WTC11 (cell line): ENCODE measurements around the gene NDRG2. TPM values are rescaled to one million over a fixed set of nuclear protein-coding genes. Genes with fewer than 3 reads are reported as not detected.

Source experiments
- ATAC-seq: fragments of 200-7000 bp; cut with Tn5 transposase; 2 replicates; pipeline ENCODE4 v1.10.0; 2021; ENCODE audit warnings: mild to moderate bottlenecking, moderate library complexity
- CTCF ChIA-PET: fragments of 300-600 bp; sonication (Branson Sonifier 250); formaldehyde crosslinking; loops from one replicate; lab custom pipeline; 2021; ENCODE audit warnings: antibody characterized with exemption; lab: Charles Lee
- POLR2A ChIA-PET: fragments of 350-600 bp; sonication (Branson Sonifier 250); formaldehyde crosslinking; loops from one replicate; lab custom pipeline; 2021; ENCODE audit warnings: antibody characterized with exemption; lab: Charles Lee
- DNase-seq: peaks from one replicate; pipeline ENCODE4 v3.0.0; 2021; ENCODE audit warnings: low spot score
- H3K27ac Mint-ChIP-seq: 2 replicates; pipeline ENCODE4 v1.8.0; 2021; ENCODE audit warnings: mixed read lengths
- H3K27me3 Mint-ChIP-seq: 2 replicates; pipeline ENCODE4 v1.8.0; 2021; ENCODE audit warnings: low read depth, mild to moderate bottlenecking, moderate library complexity, mixed read lengths
- H3K36me3 Mint-ChIP-seq: 2 replicates; pipeline ENCODE4 v1.8.0; 2021; ENCODE audit warnings: mixed read lengths
- H3K4me1 Mint-ChIP-seq: 2 replicates; pipeline ENCODE4 v1.8.0; 2022; ENCODE audit warnings: mixed read lengths
- H3K4me3 Mint-ChIP-seq: 2 replicates; pipeline ENCODE4 v1.8.0; 2021; ENCODE audit warnings: mild to moderate bottlenecking, moderate library complexity, mixed read lengths
- H3K9me3 Mint-ChIP-seq: 2 replicates; pipeline ENCODE4 v1.8.0; 2021; ENCODE audit warnings: mixed read lengths
- AFF4 ChIP-seq: sonication (generic); formaldehyde crosslinking; IDR thresholded peaks from 2 replicates; pipeline ENCODE4 v1.8.1; 2023; ENCODE audit warnings: mild to moderate bottlenecking, missing genetic modification reagents, borderline replicate concordance
- CBFB ChIP-seq: sonication (generic); formaldehyde crosslinking; IDR thresholded peaks from 2 replicates; pipeline ENCODE4 v1.8.1; 2022; ENCODE audit warnings: mild to moderate bottlenecking, low read depth, missing genetic modification reagents
- ERG ChIP-seq: fragments of 250-450 bp; sonication (Bioruptor Pico); IDR thresholded peaks from 2 replicates; pipeline ENCODE4 v1.8.0; 2021; ENCODE audit warnings: mild to moderate bottlenecking
- FOXJ3 ChIP-seq: sonication (generic); formaldehyde crosslinking; IDR thresholded peaks from 2 replicates; pipeline ENCODE4 v1.9.0; 2021; ENCODE audit warnings: missing genetic modification reagents, mild to moderate bottlenecking, borderline replicate concordance
- FOXP1 ChIP-seq: sonication (generic); formaldehyde crosslinking; IDR thresholded peaks from 2 replicates; pipeline ENCODE4 v1.8.0; 2022; ENCODE audit warnings: missing genetic modification reagents, mild to moderate bottlenecking, moderate library complexity, borderline replicate concordance
- HMGA2 ChIP-seq: fragments of 250-450 bp; sonication (Bioruptor Pico); IDR thresholded peaks from 2 replicates; pipeline ENCODE4 v1.4.0; 2021; ENCODE audit warnings: mild to moderate bottlenecking, moderate library complexity
- MAX ChIP-seq: sonication (generic); formaldehyde crosslinking; IDR thresholded peaks from 2 replicates; pipeline ENCODE4 v1.8.0; 2022; ENCODE audit warnings: mild to moderate bottlenecking, missing genetic modification reagents
- SMAD3 ChIP-seq: sonication (generic); formaldehyde crosslinking; IDR thresholded peaks from 2 replicates; pipeline ENCODE4 v1.8.0; 2022; ENCODE audit warnings: missing genetic modification reagents, mild to moderate bottlenecking, borderline replicate concordance
- SP1 ChIP-seq: sonication (generic); formaldehyde crosslinking; conservative IDR thresholded peaks from 2 replicates; pipeline ENCODE4 v1.8.1; 2022; ENCODE audit warnings: missing genetic modification reagents
- ZNF396 ChIP-seq: fragments of 250-450 bp; sonication (Bioruptor Pico); IDR thresholded peaks from 2 replicates; pipeline ENCODE4 v1.8.0; 2021; ENCODE audit warnings: mild to moderate bottlenecking, moderate library complexity, borderline replicate concordance
- ZNF416 ChIP-seq: fragments of 250-450 bp; sonication (Bioruptor Pico); IDR thresholded peaks from 2 replicates; pipeline ENCODE4 v1.9.0; 2021; ENCODE audit warnings: mild to moderate bottlenecking, inconsistent platforms
- ZNF512 ChIP-seq: sonication (generic); formaldehyde crosslinking; IDR thresholded peaks from 2 replicates; pipeline ENCODE4 v1.8.1; 2022; ENCODE audit warnings: missing genetic modification reagents, borderline replicate concordance
- ZNF532 ChIP-seq: fragments of 250-450 bp; sonication (Bioruptor Pico); IDR thresholded peaks from 2 replicates; pipeline ENCODE4 v1.9.0; 2021; ENCODE audit warnings: mild to moderate bottlenecking, borderline replicate concordance
- total RNA-seq: library from RNA; stranded (reverse); gene quantifications from 3 replicates; pipeline ENCODE4 v1.2.3, GENCODE V29; 2021
- TF ChIP-seq, protein P1 (sequence below): sonication (generic); formaldehyde crosslinking; IDR thresholded peaks from 2 replicates; pipeline ENCODE4 v1.8.1; 2022; ENCODE audit warnings: low read depth, missing genetic modification reagents, borderline replicate concordance
- TF ChIP-seq, protein P2 (sequence below): fragments of 250-450 bp; sonication (Bioruptor Pico); IDR thresholded peaks from 2 replicates; pipeline ENCODE4 v2.1.2; 2022; ENCODE audit warnings: mild to moderate bottlenecking, moderate library complexity

The NDRG2 gene
- total RNA-seq, 1 experiment from 2014 or later, result 32.2 TPM

GRCh38 chr14:21038441-21039422 is 13.9 kb upstream of the NDRG2 start (continued):
- no peak for TF ChIP-seq ZNF512
- no peak for TF ChIP-seq ERG (CRISPR knock-in tag)
- TF ChIP-seq ZNF396, result no peak
- TF ChIP-seq ZNF416 (CRISPR knock-in tag), result no peak

GRCh38 chr14:21037156-21037555 is 12.3 kb upstream of the NDRG2 start:
- CTCF ChIA-PET, result interaction anchor here (0.6 to 12.2 kb wide), 2 partner anchors 22 to 76 kb away, joined by 5 to 104 read pairs; no protein-coding TSS in a partner anchor
- POLR2A ChIA-PET, result no interaction called here
- Mint-ChIP-seq H3K36me3 (no peaks in the 10 kb centered on the region), H3K4me1 (peaks cover 26% of the 10 kb centered on the region), H3K9me3 (no peaks in the 10 kb centered on the region), H3K27ac (no peak overlapping the region), H3K27me3 (peaks cover 3% of the 10 kb centered on the region; the same call in 1 of the 2 replicates), H3K4me3 (no peak overlapping the region)
- DNase-seq (no peak), ATAC-seq (no peak)
- TF ChIP-seq FOXP1 (CRISPR knock-in tag), result no peak
- no peak for TF ChIP-seq SP1 (CRISPR knock-in tag)
- no peak for TF ChIP-seq HMGA2
- no peak for TF ChIP-seq MAX
- TF ChIP-seq, protein P1, sequence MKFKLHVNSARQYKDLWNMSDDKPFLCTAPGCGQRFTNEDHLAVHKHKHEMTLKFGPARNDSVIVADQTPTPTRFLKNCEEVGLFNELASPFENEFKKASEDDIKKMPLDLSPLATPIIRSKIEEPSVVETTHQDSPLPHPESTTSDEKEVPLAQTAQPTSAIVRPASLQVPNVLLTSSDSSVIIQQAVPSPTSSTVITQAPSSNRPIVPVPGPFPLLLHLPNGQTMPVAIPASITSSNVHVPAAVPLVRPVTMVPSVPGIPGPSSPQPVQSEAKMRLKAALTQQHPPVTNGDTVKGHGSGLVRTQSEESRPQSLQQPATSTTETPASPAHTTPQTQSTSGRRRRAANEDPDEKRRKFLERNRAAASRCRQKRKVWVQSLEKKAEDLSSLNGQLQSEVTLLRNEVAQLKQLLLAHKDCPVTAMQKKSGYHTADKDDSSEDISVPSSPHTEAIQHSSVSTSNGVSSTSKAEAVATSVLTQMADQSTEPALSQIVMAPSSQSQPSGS (CRISPR knock-in tag), result no peak
- TF ChIP-seq, protein P2, sequence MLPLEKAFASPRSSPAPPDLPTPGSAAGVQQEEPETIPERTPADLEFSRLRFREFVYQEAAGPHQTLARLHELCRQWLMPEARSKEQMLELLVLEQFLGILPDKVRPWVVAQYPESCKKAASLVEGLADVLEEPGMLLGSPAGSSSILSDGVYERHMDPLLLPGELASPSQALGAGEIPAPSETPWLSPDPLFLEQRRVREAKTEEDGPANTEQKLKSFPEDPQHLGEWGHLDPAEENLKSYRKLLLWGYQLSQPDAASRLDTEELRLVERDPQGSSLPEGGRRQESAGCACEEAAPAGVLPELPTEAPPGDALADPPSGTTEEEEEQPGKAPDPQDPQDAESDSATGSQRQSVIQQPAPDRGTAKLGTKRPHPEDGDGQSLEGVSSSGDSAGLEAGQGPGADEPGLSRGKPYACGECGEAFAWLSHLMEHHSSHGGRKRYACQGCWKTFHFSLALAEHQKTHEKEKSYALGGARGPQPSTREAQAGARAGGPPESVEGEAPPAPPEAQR (CRISPR knock-in tag), result no peak
- no peak for TF ChIP-seq CBFB (CRISPR knock-in tag)
- TF ChIP-seq AFF4, result no peak
- no peak for TF ChIP-seq SMAD3 (CRISPR knock-in tag)
- no peak for TF ChIP-seq ERG (CRISPR knock-in tag)
- TF ChIP-seq FOXJ3 (CRISPR knock-in tag), result no peak
- TF ChIP-seq ZNF532 (CRISPR knock-in tag), result no peak
